ENCODE measurements around the gene UGT2A2. TPM values are rescaled to one million over a fixed set of nuclear protein-coding genes. Genes with fewer than 3 reads are reported as not detected.
"Not testable (repeated sequence)": the region's sequence is repeated elsewhere in the genome, so short reads cannot be mapped to it uniquely, and the experiment has no call there.

UGT2A2 gene
- total RNA-seq (not detected), total RNA-seq (0 reads per million in 2 donors)

DNA sequence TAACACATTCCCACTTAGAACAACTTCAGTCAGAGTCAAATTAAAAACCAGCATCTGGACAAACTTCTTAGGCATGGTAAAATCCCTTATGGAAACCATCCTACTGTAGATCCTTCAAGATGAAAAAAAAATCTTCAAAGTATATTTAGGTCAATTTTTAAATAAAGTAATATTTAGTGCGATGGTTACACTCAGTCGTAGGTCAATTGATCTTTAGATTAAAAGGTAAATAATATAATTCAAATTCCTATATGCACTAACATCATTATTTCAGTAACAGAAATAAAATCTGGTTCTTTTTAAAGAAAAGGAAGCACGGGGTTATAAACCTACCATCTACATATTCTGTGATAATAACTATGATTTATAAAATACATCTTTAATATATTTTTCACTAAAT is at the start of gene UGT2A2:
Gene UGT2A2 (minus strand): TSS at position 101 of the 400 bp plus-strand sequence. CDS start 2 bp downstream, at position 99.
- H3K36me3 Mint-ChIP-seq (ENCODE audit: low read depth), result no peaks in the 10 kb centered on the region

DNA sequence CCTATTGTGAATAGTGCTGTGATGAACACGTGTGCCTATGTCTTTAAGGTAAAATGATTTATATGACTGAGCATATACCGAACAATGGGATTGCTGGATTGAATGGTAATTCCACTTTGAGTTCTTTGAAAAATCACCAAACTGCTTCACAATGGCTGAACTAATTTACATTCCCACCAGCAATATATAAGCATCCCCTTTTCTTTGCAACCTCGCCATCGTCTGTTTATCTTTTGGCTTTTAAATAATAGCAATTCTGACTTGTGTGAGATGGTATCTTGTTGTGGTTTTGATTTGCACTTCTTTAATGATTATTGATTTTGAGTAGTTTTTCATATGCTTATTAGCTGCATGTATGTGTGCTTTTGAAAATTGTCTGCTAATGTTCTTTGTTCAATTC is 45.4 kb upstream of the UGT2A2 start:
- no peak for ATAC-seq
- no peaks in the 10 kb centered on the region for H3K36me3 Mint-ChIP-seq (ENCODE audit: low read depth)
- no peak overlapping the region for H3K27ac Mint-ChIP-seq
- H3K27me3 Mint-ChIP-seq, result no peaks in the 10 kb centered on the region
- no peaks in the 10 kb centered on the region for H3K9me3 ChIP-seq (ENCODE audit: control insufficient read depth, low read length, poor library complexity, severe bottlenecking)
- no peak overlapping the region for H3K4me3 Mint-ChIP-seq
- no peak for DNase-seq
- H3K4me1 Mint-ChIP-seq, result peaks cover 3% of the 10 kb centered on the region

More for the DNA sequence above, at the start of gene UGT2A2:
- H3K27me3 Mint-ChIP-seq, result no peaks in the 10 kb centered on the region
- ATAC-seq (no peak), DNase-seq (no peak)
- H3K4me3 Mint-ChIP-seq, result no peak within 1 kb of the TSS
- H3K4me1 Mint-ChIP-seq, result no peaks in the 10 kb centered on the region
- peaks cover 4% of the 10 kb centered on the region for H3K9me3 ChIP-seq (ENCODE audit: control insufficient read depth, low read length, poor library complexity, severe bottlenecking)
- no peak within 1 kb of the TSS for H3K27ac Mint-ChIP-seq

DNA sequence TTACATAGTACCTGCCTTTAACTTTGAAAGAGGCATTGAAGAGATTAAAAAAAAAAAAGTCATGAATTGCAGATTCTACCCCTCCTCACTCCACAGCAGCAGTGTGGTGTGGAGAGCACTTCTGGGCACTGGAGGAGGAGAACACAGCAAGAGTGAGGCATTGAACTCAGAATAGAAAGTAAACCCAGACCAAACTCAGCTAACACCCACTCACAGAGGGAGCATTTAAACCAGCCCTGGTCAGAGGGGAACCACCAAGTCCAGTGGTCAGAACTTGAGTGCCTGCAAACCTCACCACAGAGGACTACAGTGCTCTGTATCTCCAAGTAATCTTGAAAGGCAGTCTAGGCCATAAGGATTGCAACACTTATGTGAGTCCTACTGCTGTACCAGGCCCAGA is 29.2 kb upstream of the UGT2A2 start:
- Mint-ChIP-seq H3K27me3 (no peaks in the 10 kb centered on the region), H3K36me3 (ENCODE audit: low read depth) (no peaks in the 10 kb centered on the region), H3K4me3 (no peak overlapping the region), H3K27ac (no peak overlapping the region), H3K4me1 (no peaks in the 10 kb centered on the region)
- DNase-seq (no peak), ATAC-seq (no peak)
- H3K9me3 ChIP-seq (ENCODE audit: control insufficient read depth, low read length, poor library complexity, severe bottlenecking), result no peaks in the 10 kb centered on the region

DNA sequence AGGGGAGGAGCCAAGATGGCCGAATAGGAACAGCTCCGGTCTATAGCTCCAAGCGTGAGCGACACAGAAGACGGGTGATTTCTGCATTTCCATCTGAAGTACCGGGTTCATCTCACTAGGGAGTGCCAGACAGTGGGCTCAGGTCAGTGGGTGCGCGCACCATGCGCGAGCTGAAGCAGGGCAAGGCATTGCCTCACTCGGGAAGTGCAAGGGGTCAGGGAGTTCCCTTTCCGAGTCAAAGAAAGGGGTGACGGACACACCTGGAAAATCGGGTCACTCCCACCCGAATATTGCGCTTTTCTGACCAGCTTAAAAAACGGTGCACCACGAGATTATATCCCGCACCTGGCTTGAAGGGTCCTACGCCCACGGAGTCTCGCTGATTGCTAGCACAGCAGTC is 24.6 kb upstream of the UGT2A2 start:
- not testable (repeated sequence) for DNase-seq; H3K9me3 ChIP-seq (ENCODE audit: control insufficient read depth, low read length, poor library complexity, severe bottlenecking); H3K4me1 Mint-ChIP-seq; H3K27ac Mint-ChIP-seq; H3K4me3 Mint-ChIP-seq; H3K36me3 Mint-ChIP-seq (ENCODE audit: low read depth); H3K27me3 Mint-ChIP-seq; ATAC-seq

DNA sequence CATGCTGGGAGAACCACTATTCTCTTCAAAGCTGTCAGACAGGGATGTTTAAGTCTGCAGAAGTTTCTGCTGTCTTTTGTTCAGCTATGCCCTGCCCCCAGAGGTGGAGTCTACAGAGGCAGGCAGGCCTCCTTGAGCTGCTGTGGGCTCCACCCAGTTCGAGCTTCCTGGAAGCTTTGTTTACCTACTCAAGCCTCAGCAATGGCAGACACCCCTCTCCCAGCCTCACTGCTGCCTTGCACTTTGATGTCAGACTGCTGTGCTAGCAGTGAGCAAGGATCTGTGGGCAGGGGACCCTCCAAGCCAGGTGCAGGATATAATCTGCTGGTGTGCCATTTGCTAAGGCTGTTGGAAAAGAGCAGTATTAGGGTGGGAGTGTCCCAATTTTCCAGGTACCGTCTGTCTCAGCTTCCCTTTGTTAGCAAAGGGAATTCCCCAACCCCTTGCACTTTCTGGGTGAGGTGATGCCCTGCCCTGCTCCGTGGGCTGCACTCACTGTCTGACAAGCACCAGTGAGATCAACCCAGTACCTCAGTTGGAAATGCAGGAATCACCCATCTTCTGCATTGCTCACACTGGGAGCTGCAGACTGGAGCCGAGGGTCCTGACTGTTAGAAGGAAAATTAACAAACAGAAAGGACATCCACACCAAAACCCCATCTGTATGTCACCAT is 21.8 kb upstream of the UGT2A2 start:
- not testable (repeated sequence) for H3K36me3 Mint-ChIP-seq (ENCODE audit: low read depth); ATAC-seq; DNase-seq; H3K9me3 ChIP-seq (ENCODE audit: control insufficient read depth, low read length, poor library complexity, severe bottlenecking); H3K27ac Mint-ChIP-seq; H3K4me1 Mint-ChIP-seq; H3K4me3 Mint-ChIP-seq; H3K27me3 Mint-ChIP-seq

DNA sequence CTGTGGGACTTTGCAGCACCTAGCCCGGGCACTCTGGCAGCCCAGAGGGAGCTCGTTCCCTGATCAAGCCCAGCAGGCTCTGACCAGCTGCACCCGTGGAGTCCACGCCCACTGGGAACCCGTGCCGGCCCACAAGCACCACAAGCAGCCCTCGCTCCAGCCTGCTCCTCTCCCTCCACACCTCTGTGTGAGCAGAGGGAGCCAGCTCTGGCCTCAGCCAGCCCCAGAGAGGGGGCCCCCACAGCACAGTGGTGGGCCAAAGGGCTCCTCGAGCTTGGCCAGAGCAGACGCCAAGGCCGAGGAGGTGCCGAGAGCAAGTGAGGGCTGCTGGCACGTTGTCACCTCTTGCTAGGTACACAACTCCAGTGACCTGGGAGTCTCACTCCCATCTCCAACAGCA is 18.7 kb upstream of the UGT2A2 start:
- DNase-seq, result no peak
- H3K9me3 ChIP-seq (ENCODE audit: control insufficient read depth, low read length, poor library complexity, severe bottlenecking), result no peaks in the 10 kb centered on the region
- H3K27me3 Mint-ChIP-seq, result no peaks in the 10 kb centered on the region
- ATAC-seq, result no peak
- H3K4me1 Mint-ChIP-seq, result peaks cover 2% of the 10 kb centered on the region
- no peaks in the 10 kb centered on the region for H3K36me3 Mint-ChIP-seq (ENCODE audit: low read depth)
- H3K4me3 Mint-ChIP-seq, result no peak overlapping the region
- H3K27ac Mint-ChIP-seq, result no peak overlapping the region

DNA sequence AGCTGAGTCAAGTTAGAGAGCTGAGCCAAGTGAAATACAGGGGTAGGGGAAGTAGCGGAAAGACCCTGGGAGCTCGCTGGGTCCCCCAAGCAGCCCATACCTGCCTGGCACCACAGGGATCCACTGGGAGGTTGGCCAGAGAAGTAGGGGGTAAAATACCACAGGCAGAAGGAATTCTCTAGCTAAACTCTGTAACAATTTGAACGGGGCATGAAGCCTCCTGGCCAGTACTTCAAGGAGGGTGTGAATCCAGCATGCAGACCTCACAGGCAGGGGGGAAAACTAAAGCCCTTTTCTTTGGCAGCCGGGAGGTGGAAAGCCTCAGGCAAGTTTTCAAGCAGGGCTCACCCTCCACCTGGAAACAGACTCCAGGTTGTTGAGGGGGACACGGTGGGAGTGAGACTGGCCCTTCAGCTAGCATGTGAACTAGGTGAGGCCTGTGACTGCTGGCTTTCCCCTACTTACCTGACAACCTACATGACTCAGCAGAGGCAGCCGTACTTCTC is 17.3 kb upstream of the UGT2A2 start:
- no peaks in the 10 kb centered on the region for H3K9me3 ChIP-seq (ENCODE audit: control insufficient read depth, low read length, poor library complexity, severe bottlenecking)
- no peaks in the 10 kb centered on the region for H3K36me3 Mint-ChIP-seq (ENCODE audit: low read depth)
- no peak for DNase-seq
- ATAC-seq, result no peak
- no peak overlapping the region for H3K4me3 Mint-ChIP-seq
- no peak overlapping the region for H3K27ac Mint-ChIP-seq
- H3K4me1 Mint-ChIP-seq, result peaks cover 2% of the 10 kb centered on the region
- no peaks in the 10 kb centered on the region for H3K27me3 Mint-ChIP-seq

DNA sequence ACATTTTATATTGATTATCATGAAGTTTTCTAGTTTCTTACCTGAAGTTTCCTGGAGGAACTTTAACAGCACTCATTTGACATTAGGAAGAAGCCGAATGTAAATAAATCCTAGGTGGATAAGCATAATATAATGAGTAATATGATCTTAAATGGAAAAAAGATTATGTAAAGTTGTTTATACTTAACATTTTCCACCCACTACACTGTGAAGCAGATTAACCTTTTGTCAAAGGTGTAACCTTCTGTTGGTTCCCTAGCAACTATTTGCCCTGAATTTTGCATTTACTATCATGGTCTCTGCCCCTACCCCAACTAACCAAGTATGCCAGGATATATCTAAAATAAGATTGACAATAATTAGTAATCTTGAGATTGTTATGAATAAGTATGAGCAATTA is 13.7 kb upstream of the UGT2A2 start, which contains the start of gene UGT2A1:
Gene UGT2A1 (minus strand): TSS at position 101 of the 400 bp plus-strand sequence. CDS start 5,603 bp downstream, outside the sequence.
- H3K36me3 Mint-ChIP-seq (ENCODE audit: low read depth), result no peaks in the 10 kb centered on the region
- H3K4me3 Mint-ChIP-seq, result no peak within 1 kb of the TSS
- no peaks in the 10 kb centered on the region for H3K4me1 Mint-ChIP-seq
- H3K27me3 Mint-ChIP-seq, result no peaks in the 10 kb centered on the region
- no peaks in the 10 kb centered on the region for H3K9me3 ChIP-seq (ENCODE audit: control insufficient read depth, low read length, poor library complexity, severe bottlenecking)
- DNase-seq, result no peak
- H3K27ac Mint-ChIP-seq, result no peak within 1 kb of the TSS
- ATAC-seq, result no peak

DNA sequence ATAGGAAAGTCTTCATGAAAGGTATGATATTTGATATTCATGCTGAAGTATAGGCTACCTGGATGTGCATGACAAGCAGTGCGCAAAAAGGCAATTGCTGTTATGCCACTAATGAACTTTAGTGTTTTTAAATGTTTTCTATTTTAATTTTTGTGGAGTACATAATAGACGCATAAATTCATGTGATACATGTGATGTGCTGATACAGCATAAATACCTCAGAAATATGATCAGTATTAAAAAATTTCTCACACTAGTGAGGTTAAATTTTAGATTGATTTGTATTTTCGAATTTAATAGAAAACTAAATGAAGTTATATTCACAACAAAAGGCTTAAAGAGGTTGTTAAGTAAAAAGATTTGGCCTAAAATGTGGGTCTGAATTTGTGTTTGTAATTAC is 11.4 kb upstream of the UGT2A2 start:
- DNase-seq (no peak), ATAC-seq (no peak)
- no peaks in the 10 kb centered on the region for H3K9me3 ChIP-seq (ENCODE audit: control insufficient read depth, low read length, poor library complexity, severe bottlenecking)
- no peaks in the 10 kb centered on the region for H3K4me1 Mint-ChIP-seq
- no peak overlapping the region for H3K4me3 Mint-ChIP-seq
- H3K36me3 Mint-ChIP-seq (ENCODE audit: low read depth), result no peaks in the 10 kb centered on the region
- no peaks in the 10 kb centered on the region for H3K27me3 Mint-ChIP-seq
- H3K27ac Mint-ChIP-seq, result no peak overlapping the region

DNA sequence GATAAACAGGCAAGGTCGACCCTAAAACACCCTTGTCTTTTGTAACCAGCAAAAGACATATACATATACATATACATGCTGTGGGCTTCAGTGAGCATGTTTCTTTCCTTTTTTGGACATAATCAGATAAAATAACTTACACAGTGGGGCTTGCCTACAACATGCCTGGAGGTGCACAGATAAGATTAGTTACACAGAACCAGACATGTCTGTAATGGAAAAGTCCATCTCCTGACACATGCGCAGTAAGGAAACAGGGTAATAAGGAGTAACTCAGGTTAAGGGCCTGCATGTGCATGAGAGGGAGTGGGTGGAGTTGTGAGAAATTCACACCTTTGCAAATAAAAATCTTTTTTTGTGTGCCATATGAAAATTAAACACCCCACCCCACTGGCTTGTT is 10.2 kb upstream of the UGT2A2 start:
- no peaks in the 10 kb centered on the region for H3K9me3 ChIP-seq (ENCODE audit: control insufficient read depth, low read length, poor library complexity, severe bottlenecking)
- no peak overlapping the region for H3K4me3 Mint-ChIP-seq
- no peak for ATAC-seq
- no peaks in the 10 kb centered on the region for H3K27me3 Mint-ChIP-seq
- no peak overlapping the region for H3K27ac Mint-ChIP-seq
- no peaks in the 10 kb centered on the region for H3K4me1 Mint-ChIP-seq
- no peaks in the 10 kb centered on the region for H3K36me3 Mint-ChIP-seq (ENCODE audit: low read depth)
- no peak for DNase-seq

DNA sequence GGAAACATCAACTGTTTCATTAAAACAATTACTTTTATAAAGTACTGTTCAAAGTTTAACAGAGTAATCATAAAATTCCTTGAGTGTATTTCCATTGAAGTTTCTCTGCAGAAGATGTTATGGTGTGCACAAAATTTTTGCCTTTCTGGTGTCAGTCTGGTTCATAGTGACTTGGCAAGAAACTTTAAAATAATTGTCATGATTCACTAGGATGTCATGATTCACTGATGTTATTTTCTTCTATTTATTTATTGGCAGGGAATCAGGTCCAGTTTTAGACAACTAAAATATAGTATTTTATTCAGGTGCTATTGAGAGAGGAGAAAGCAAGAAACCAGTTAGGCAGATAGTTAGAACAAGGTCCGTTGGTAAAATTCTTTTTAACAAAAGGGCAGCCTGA is 9.8 kb upstream of the UGT2A2 start:
- Mint-ChIP-seq H3K4me1 (no peaks in the 10 kb centered on the region), H3K36me3 (ENCODE audit: low read depth) (no peaks in the 10 kb centered on the region), H3K4me3 (no peak overlapping the region), H3K27ac (no peak overlapping the region), H3K27me3 (no peaks in the 10 kb centered on the region)
- DNase-seq (no peak), ATAC-seq (no peak)
- no peaks in the 10 kb centered on the region for H3K9me3 ChIP-seq (ENCODE audit: control insufficient read depth, low read length, poor library complexity, severe bottlenecking)

DNA sequence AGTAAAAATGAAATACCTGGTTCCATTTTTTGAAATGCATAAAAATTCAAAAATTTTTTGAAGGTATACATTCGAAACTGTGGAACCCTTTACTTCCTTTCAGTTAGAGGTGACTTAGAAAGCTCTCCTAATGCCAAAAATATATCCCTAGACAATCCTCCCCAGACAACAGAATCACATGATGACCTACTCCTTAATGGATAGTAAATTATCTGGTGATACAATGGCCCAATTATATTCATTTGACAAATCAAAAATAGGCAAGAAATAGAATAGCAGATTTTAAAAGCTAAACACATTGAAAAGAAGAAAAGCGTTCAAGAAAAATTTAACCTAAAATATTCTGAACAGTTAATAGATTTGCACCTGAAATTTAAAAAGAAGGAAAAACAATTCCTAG is 3.5 kb upstream of the UGT2A2 start:
- Mint-ChIP-seq H3K4me1 (no peaks in the 10 kb centered on the region), H3K4me3 (no peak overlapping the region), H3K36me3 (ENCODE audit: low read depth) (no peaks in the 10 kb centered on the region), H3K27ac (no peak overlapping the region), H3K27me3 (no peaks in the 10 kb centered on the region)
- ATAC-seq, result no peak
- peaks cover 2% of the 10 kb centered on the region for H3K9me3 ChIP-seq (ENCODE audit: control insufficient read depth, low read length, poor library complexity, severe bottlenecking)
- DNase-seq, result no peak

DNA sequence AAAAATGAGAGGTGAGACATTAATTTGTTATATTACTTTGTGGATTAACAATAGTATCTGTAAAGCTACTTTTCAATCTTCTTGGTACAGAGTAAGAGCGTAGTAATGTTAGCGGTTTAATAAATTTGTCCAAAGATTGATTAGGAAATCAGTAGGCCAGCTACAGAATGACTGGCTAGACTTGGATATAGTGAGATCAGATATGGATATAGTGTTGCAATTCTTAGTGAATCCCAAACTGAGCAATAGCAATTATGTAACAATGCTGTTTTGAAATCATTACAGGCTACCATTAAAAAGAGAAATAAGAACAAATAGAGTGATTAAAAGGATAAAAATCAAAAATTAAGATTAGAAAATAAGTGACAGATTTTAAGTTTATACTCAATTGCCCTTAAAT is 847 bp upstream of the UGT2A2 start:
- no peak for DNase-seq
- H3K9me3 ChIP-seq (ENCODE audit: control insufficient read depth, low read length, poor library complexity, severe bottlenecking), result peaks cover 4% of the 10 kb centered on the region
- Mint-ChIP-seq H3K36me3 (ENCODE audit: low read depth) (no peaks in the 10 kb centered on the region), H3K27me3 (no peaks in the 10 kb centered on the region), H3K4me3 (no peak overlapping the region), H3K4me1 (no peaks in the 10 kb centered on the region), H3K27ac (no peak overlapping the region)
- no peak for ATAC-seq

DNA sequence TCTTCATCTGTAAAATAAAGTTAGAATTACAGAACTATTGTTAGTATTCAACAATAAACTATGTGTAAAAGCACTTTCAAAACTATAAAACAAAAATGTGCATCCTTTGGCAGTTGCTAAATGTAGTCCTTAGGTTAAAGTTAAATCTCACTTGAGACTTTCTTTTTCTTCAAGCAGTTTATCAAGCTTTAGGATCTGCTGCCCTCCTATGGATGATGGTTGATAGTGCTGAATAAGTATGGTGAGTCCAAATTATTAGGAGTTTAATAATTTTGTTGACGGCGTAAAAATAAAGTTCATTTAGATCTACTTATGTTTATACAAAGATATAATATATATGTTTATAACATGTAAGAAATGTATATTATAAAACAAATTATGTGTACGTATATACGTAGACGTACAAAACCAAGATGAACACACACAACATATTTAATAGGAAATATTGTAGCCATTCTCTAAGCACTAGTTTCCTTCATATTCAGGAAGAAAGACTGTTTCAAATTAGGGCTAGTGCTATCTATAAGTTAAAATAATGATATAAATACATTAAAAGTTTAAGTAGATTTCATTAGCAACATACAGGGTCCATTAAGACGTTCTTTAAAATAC is 22.3 kb downstream of the UGT2A2 start:
- no peak overlapping the region for H3K27ac Mint-ChIP-seq
- H3K4me1 Mint-ChIP-seq, result no peaks in the 10 kb centered on the region
- H3K9me3 ChIP-seq (ENCODE audit: control insufficient read depth, low read length, poor library complexity, severe bottlenecking), result no peaks in the 10 kb centered on the region
- DNase-seq, result no peak
- H3K27me3 Mint-ChIP-seq, result no peaks in the 10 kb centered on the region
- no peaks in the 10 kb centered on the region for H3K36me3 Mint-ChIP-seq (ENCODE audit: low read depth)
- no peak for ATAC-seq
- H3K4me3 Mint-ChIP-seq, result no peak overlapping the region

All from T-helper 17 cell (primary cell).